ENCODE measurements around the gene EIF1AD. TPM values are rescaled to one million over a fixed set of nuclear protein-coding genes. Genes with fewer than 3 reads are reported as not detected.

EIF1AD gene
- total and polyA plus RNA-seq, 4 donors: 18.4 to 33.7 (median 29.1) TPM

DNA sequence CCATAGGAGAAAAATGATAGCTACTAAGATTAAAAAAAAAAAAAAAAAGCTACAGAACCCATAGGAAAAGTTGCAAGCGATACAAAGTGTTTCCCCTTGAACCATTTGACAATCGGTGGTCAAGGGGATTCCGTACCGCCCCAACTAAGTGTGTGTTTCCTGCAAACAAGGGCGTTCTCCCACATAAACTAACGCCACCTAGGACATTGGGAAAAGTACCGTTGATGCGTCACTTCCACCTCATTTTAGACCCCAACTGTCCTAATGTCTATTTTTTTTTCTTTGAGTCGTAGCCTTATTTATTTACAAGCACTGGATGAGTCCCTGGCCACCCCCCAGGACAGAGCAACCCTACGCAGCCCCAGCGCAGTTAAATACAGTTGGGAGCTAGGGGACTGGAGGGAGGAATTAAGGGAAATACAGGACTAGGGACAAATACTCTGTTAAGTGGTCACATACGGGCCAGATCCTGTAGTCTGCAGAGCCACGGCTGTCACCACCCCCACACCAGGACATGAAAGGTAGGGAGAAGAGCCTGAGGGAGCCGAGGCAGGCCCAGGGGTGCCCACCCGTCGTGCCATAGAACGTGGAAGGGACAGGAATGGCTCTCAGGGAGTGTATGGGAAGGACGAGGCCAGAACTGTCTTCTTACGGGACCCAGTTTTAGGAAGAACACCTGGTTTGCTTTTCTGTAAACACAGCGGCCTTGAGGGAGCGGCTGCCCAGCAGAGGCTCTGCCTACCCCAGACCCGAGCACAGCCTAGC is 19.0 kb downstream of the EIF1AD start:
- Histone ChIP-seq H3K27ac (ENCODE audit: low read depth, low read length) (no peak overlapping the region), H3K36me3 (ENCODE audit: control insufficient read depth, insufficient read depth, low read length) (peaks cover 45% of the 10 kb centered on the region), H3K4me1 (ENCODE audit: control insufficient read depth, insufficient read depth, low read length) (no peaks in the 10 kb centered on the region), H3K4me3 (ENCODE audit: low read depth, low read length) (no peak overlapping the region), H3K9me3 (ENCODE audit: control insufficient read depth, insufficient read depth, low read length) (no peaks in the 10 kb centered on the region), H3K27me3 (ENCODE audit: control insufficient read depth, insufficient read depth, low read length) (no peaks in the 10 kb centered on the region)
- DNase-seq (ENCODE audit: low read depth in 4 of 6, low spot score in 6 of 6): no peak
- 79% methylated on average over 15 of the region's 22 CpGs for WGBS (ENCODE audit: insufficient coverage)

DNA sequence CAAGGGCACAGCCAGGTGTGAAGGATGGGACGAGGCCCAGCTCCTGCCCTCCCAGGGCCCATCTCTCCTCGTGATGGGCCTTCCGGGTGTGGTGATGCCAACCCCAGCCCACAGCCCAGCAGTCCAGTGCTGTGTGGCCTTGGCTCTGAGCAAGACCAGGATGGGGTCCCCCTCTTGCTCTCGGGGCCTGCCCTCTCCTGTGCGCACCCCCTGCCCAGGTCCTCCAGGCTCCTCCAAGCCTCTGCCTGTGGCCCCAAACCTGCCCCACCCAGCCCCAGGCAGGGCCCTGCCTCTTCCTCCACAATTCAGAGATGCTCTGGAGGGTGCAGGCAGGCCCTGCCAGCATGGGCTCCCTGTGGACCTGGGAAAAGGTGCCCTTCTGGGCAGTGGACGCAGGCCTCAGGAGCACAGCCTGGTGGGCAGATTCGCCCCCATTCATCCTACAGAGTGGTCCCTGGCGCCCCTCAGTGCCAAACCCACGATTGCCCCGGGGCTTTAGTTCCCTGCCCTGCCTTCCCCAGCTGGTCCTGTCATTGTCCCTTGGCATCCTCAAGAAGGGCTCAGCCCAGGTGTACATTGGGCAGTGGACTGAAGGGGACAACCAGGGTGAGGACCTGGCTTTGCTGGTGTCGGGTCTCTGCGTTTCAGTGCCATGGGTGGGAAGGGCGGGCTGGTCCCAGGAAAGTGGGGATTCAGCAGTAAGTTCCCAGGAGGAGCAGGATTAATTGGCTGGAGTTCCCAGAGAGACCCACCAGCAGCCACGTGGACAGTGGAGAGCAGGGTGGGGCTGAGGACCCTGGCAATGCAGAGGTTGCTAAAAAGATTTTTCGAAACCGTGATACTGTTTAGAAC is 19.8 kb downstream of the EIF1AD start:
- Histone ChIP-seq H3K27me3 (ENCODE audit: control insufficient read depth, insufficient read depth, low read length) (no peaks in the 10 kb centered on the region), H3K27ac (ENCODE audit: low read depth, low read length) (no peak overlapping the region), H3K4me1 (ENCODE audit: control insufficient read depth, insufficient read depth, low read length) (no peaks in the 10 kb centered on the region), H3K9me3 (ENCODE audit: control insufficient read depth, insufficient read depth, low read length) (no peaks in the 10 kb centered on the region), H3K4me3 (ENCODE audit: low read depth, low read length) (no peak overlapping the region), H3K36me3 (ENCODE audit: control insufficient read depth, insufficient read depth, low read length) (peaks cover 49% of the 10 kb centered on the region)
- no peak for DNase-seq (ENCODE audit: low read depth in 4 of 6, low spot score in 6 of 6)
- 86% methylated on average over 12 of the region's 16 CpGs for WGBS (ENCODE audit: insufficient coverage)

DNA sequence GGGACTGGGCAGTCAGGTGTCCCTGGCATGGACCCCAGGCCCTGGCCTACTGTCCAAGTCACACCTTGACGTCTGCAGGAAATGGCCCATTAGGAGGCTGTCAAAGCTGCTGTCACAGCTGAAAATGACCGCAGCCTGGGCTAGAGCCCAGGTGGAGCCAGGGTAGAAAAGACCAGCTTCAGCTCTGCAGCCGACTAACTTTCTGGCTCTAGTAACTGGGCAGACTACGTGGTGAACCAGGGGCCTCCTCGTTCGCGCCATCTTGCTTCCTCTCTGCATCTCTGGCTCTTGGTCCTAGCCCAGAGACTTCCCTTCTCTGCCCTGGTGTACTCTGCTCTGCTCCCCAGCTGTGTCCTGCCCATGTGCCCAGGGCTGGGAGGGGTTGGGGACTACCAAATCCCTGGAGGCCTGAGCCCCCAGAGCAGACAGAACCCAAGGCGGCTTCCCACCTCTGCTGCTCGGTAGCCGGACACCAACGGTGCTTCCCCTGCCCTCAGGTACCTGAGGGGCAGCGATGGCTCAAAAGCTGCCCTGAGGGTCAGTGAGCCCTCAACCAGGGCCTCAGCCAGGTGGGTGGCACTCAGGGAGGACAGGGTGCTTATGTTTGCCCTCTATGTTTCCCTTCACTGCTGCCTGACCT is 20.7 kb downstream of the EIF1AD start:
- peaks cover 59% of the 10 kb centered on the region for H3K36me3 ChIP-seq (ENCODE audit: control insufficient read depth, insufficient read depth, low read length)
- WGBS (ENCODE audit: insufficient coverage): 86% methylated on average over 12 of the region's 12 CpGs

DNA sequence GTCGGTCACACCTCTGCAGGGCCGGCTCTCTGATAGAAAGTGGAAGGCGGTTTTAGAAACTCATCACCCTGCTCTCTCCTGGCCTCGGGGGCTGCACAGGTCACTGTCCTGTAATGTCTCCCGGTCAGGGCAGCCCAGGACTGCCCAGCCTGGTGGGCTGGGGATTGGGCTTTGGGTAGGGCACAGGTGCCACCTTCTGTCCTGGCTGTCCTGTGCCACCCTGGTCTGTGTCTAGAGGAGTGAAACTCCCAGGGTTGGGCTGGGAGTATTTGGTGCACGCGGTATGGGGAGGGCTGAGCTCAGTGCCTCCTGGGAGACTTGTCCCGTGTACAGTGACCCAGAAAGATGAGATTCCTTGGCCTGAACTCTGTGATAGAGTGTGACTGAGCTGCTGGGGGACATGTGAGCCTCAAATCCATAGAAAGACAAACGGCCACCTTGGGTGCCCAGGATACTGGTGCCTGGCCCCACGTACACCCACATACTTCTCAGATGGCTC is 22.6 kb downstream of the EIF1AD start:
- Histone ChIP-seq H3K4me1 (ENCODE audit: control insufficient read depth, insufficient read depth, low read length) (no peaks in the 10 kb centered on the region), H3K4me3 (ENCODE audit: low read depth, low read length) (no peak overlapping the region), H3K27ac (ENCODE audit: low read depth, low read length) (no peak overlapping the region), H3K9me3 (ENCODE audit: control insufficient read depth, insufficient read depth, low read length) (no peaks in the 10 kb centered on the region), H3K36me3 (ENCODE audit: control insufficient read depth, insufficient read depth, low read length) (peaks cover 77% of the 10 kb centered on the region), H3K27me3 (ENCODE audit: control insufficient read depth, insufficient read depth, low read length) (no peaks in the 10 kb centered on the region)
- WGBS (ENCODE audit: insufficient coverage): 86% methylated on average over 5 of the region's 10 CpGs
- DNase-seq (ENCODE audit: low read depth in 4 of 6, low spot score in 6 of 6): no peak

More for the DNA sequence above, 20.7 kb downstream of the EIF1AD start:
- Histone ChIP-seq H3K27me3 (ENCODE audit: control insufficient read depth, insufficient read depth, low read length) (no peaks in the 10 kb centered on the region), H3K4me3 (ENCODE audit: low read depth, low read length) (no peak overlapping the region), H3K27ac (ENCODE audit: low read depth, low read length) (no peak overlapping the region), H3K9me3 (ENCODE audit: control insufficient read depth, insufficient read depth, low read length) (no peaks in the 10 kb centered on the region), H3K4me1 (ENCODE audit: control insufficient read depth, insufficient read depth, low read length) (no peaks in the 10 kb centered on the region)
- DNase-seq (ENCODE audit: low read depth in 4 of 6, low spot score in 6 of 6): no peak

DNA sequence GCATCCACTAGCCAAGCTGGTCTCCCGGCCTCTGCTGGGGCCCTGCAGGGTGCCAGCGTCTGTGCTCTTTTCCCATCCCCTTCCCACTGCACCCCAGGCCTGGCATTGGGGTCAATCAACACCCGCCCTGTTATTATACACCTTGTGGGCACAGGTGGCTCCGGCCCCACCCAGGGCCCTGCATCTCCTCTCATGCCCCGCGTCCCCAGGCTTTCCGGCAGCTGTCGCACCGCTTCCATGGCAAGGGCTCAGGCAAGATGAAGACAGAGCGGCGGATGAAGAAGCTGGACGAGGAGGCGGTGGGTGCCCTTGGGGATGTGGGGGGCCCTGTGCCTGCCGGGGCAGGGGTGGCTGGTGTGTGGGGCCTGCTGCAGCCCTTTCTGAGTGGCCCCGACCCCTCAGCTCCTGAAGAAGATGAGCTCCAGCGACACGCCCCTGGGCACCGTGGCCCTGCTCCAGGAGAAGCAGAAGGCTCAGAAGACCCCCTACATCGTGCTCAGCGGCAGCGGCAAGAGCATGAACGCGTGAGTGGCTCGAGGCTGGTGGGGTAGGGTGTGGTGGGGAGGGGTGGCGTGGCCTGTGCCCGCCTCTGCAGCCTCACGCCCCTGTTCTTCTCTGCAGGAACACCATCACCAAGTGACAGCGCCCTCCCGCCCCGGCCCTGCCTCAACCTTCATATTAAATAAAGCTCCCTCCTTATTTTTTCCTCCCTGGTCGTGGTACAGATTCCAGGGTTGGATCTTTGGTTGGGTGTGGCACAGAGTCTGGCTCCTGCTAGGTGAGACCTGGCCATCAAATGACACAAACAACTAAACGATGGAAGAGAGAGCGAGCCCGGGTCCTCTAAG is 23.3 kb downstream of the EIF1AD start:
- no peak for DNase-seq (ENCODE audit: low read depth in 4 of 6, low spot score in 6 of 6)
- WGBS (ENCODE audit: insufficient coverage): 94% methylated on average over 17 of the region's 34 CpGs
- H3K36me3 ChIP-seq (ENCODE audit: control insufficient read depth, insufficient read depth, low read length): peaks cover 82% of the 10 kb centered on the region
- no peaks in the 10 kb centered on the region for H3K27me3 ChIP-seq (ENCODE audit: control insufficient read depth, insufficient read depth, low read length)
- no peaks in the 10 kb centered on the region for H3K9me3 ChIP-seq (ENCODE audit: control insufficient read depth, insufficient read depth, low read length)
- H3K4me1 ChIP-seq (ENCODE audit: control insufficient read depth, insufficient read depth, low read length): no peaks in the 10 kb centered on the region
- no peak overlapping the region for H3K27ac ChIP-seq (ENCODE audit: low read depth, low read length)
- no peak overlapping the region for H3K4me3 ChIP-seq (ENCODE audit: low read depth, low read length)

DNA sequence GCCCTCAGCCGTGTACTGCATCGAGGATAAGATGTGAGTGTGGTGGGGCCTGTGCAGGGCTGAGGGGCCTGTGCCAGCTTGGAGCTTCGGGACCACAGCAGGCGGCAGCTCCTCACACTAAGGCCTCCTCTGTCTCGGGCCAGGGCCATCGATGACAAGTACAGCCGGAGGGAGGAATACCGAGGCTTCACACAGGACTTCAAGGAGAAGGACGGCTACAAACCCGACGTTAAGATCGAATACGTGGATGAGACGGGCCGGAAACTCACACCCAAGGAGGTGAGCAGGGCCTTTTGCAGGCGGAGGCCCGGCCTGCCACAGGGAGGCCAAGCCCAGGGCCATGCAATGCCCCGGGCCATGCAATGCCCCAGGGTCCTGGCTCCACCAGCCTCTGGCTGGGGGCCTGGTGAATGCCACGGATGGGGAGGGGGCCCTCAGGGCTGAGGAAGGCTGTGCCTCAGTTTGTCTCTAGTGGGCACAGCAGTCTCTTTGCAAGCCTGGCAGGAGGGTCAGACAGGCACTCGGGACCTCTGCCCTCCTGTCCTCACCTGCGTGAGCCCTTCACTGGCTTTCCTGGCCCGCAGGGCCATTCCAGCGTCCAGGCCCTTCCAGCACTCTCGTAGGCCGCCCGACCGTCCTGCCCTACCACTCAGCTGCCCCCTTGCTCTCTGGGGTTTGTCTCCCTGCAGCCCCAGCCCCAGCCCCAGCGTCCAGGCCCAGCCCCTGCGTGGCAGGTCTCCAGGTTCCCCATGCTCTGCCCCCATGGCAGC is 24.2 kb downstream of the EIF1AD start:
- peaks cover 84% of the 10 kb centered on the region for H3K36me3 ChIP-seq (ENCODE audit: control insufficient read depth, insufficient read depth, low read length)
- H3K4me3 ChIP-seq (ENCODE audit: low read depth, low read length): no peak overlapping the region
- WGBS (ENCODE audit: insufficient coverage): 96% methylated on average over 28 of the region's 29 CpGs
- H3K27ac ChIP-seq (ENCODE audit: low read depth, low read length): no peak overlapping the region
- no peaks in the 10 kb centered on the region for H3K4me1 ChIP-seq (ENCODE audit: control insufficient read depth, insufficient read depth, low read length)
- DNase-seq (ENCODE audit: low read depth in 4 of 6, low spot score in 6 of 6): no peak
- no peaks in the 10 kb centered on the region for H3K9me3 ChIP-seq (ENCODE audit: control insufficient read depth, insufficient read depth, low read length)
- no peaks in the 10 kb centered on the region for H3K27me3 ChIP-seq (ENCODE audit: control insufficient read depth, insufficient read depth, low read length)

DNA sequence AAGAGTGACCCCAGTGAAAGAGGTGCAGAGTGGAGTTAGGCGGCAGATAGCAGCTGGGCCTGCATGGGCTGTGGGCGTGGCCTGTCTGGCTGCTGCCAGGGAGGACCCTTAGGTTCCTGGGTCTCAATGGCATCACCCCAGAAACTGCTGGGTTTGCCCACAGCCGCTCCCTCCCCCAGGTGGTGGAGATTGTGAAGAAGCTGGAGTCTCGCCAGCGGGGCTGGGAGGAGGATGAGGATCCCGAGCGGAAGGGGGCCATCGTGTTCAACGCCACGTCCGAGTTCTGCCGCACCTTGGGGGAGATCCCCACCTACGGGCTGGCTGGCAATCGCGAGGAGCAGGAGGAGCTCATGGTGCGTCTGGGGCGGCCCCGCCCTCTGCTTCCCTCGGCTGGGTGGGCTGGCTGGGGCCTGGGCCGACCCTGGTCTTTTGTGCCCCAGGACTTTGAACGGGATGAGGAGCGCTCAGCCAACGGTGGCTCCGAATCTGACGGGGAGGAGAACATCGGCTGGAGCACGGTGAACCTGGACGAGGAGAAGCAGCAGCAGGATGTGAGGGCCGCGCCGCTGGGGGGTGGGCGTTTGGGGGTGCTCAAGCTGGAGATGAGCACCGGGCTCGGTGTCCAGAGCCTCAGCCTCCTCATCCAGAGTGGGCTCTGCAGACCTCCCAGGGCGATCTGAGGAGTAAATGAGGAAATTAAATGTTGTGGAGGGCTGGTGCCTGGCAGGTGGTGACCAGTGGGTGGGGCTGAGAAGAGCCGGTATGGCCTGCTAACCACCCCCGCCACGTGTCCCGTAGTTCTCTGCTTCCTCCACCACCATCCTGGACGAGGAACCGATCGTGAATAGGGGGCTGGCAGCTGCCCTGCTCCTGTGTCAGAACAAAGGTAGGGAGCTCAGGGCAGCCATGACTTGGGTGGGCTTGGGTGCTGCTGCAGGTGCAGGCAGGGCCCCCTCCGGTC is 25.5 kb downstream of the EIF1AD start:
- 89% methylated on average over 42 of the region's 43 CpGs for WGBS (ENCODE audit: insufficient coverage)
- H3K4me1 ChIP-seq (ENCODE audit: control insufficient read depth, insufficient read depth, low read length): no peaks in the 10 kb centered on the region
- no peaks in the 10 kb centered on the region for H3K27me3 ChIP-seq (ENCODE audit: control insufficient read depth, insufficient read depth, low read length)
- H3K27ac ChIP-seq (ENCODE audit: low read depth, low read length): no peak overlapping the region
- DNase-seq (ENCODE audit: low read depth in 4 of 6, low spot score in 6 of 6): no peak
- no peaks in the 10 kb centered on the region for H3K9me3 ChIP-seq (ENCODE audit: control insufficient read depth, insufficient read depth, low read length)
- no peak overlapping the region for H3K4me3 ChIP-seq (ENCODE audit: low read depth, low read length)
- peaks cover 83% of the 10 kb centered on the region for H3K36me3 ChIP-seq (ENCODE audit: control insufficient read depth, insufficient read depth, low read length)

DNA sequence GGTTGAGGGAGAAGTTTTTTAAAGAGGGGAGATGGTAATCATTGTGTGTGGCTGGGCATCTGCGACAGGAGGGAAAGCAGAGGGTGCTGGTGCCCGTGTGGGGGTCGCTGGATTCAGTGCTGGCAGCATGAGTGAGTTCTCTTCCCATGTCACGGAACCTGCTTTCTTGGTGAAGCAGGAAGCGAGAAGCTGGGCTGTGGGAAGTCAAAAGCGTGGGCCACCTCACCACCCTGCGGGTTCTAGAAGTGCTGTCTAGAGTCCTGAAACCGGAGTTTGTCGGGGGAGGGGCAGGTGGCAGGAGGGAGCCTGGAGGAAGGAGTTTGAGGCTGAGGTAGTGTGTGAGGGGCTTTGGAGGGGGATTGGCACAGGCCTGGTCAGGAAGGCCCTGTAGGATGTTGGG is 26.2 kb downstream of the EIF1AD start:
- Histone ChIP-seq H3K27ac (ENCODE audit: low read depth, low read length) (no peak overlapping the region), H3K9me3 (ENCODE audit: control insufficient read depth, insufficient read depth, low read length) (no peaks in the 10 kb centered on the region), H3K4me3 (ENCODE audit: low read depth, low read length) (no peak overlapping the region), H3K27me3 (ENCODE audit: control insufficient read depth, insufficient read depth, low read length) (no peaks in the 10 kb centered on the region), H3K36me3 (ENCODE audit: control insufficient read depth, insufficient read depth, low read length) (peaks cover 81% of the 10 kb centered on the region), H3K4me1 (ENCODE audit: control insufficient read depth, insufficient read depth, low read length) (no peaks in the 10 kb centered on the region)
- no peak for DNase-seq (ENCODE audit: low read depth in 4 of 6, low spot score in 6 of 6)
- 87% methylated on average over 8 of the region's 9 CpGs for WGBS (ENCODE audit: insufficient coverage)
